ENCODE results near the gene CBX4. TPM values are rescaled to one million over a fixed set of nuclear protein-coding genes. Genes with fewer than 3 reads are reported as not detected.

Gene CBX4
- total RNA-seq, 2 experiments from 2014 or later: 98.9 to 110 TPM

- Histone ChIP-seq H3K4me2 (ENCODE audit: low read length) (no peak overlapping the region; the same call in 1 of the 2 replicates), H4K20me1 (ENCODE audit: insufficient read depth, low read length) (no peaks in the 10 kb centered on the region), H3K9me2 (ENCODE audit: insufficient read depth, low read length) (no peaks in the 10 kb centered on the region), H3K9me3 (ENCODE audit: low read length) (no peaks in the 10 kb centered on the region), H3K4me1 (ENCODE audit: insufficient read depth, low read length, poor library complexity, severe bottlenecking) (peaks cover 29% of the 10 kb centered on the region), H2AFZ (ENCODE audit: low read length) (no peak overlapping the region), H3K79me2 (ENCODE audit: insufficient read depth, low read depth, low read length) (peaks cover 9% of the 10 kb centered on the region; the same call in 1 of the 2 replicates), H3K4me3 (ENCODE audit: low read depth, low read length, poor library complexity, severe bottlenecking) (no peak overlapping the region), H3K27ac (ENCODE audit: low read depth, low read length, poor library complexity, severe bottlenecking) (no peak overlapping the region), H3K36me3 (ENCODE audit: insufficient read depth, low read length) (peaks cover 8% of the 10 kb centered on the region)
- ChIA-PET CTCF (ENCODE audit: unreplicated experiment) (no interaction called here), POLR2A (no interaction called here)
- DNase-seq (ENCODE audit: low spot score): no peak
- intact Hi-C loops (cut with micrococcal nuclease; ENCODE audit: unreplicated experiment): no loop called here
- no TSS peak for BruUV-seq (replicated peaks)
- TF ChIP-seq EZH2phosphoT487 (IDR thresholded peaks at IDR 0.05; ENCODE audit: borderline replicate concordance, low read depth, low read length) (no peak), CTCF (conservative IDR thresholded peaks at IDR 0.05; ENCODE audit: low read length) (no peak)
These were observed 45.3 kb downstream of the CBX4 start for GRCh38 chr17:79793924-79794304.

GRCh38 chr17:79792984-79793923, 46.0 kb downstream of the CBX4 start:
- peaks cover 23% of the 10 kb centered on the region for H3K4me1 ChIP-seq (ENCODE audit: insufficient read depth, low read length, poor library complexity, severe bottlenecking)
- H4K20me1 ChIP-seq (ENCODE audit: insufficient read depth, low read length): no peaks in the 10 kb centered on the region
- DNase-seq (ENCODE audit: low spot score): no peak
- POLR2A ChIA-PET: no interaction called here
- no peaks in the 10 kb centered on the region for H3K9me2 ChIP-seq (ENCODE audit: insufficient read depth, low read length)
- BruUV-seq (replicated peaks): no TSS peak
- TF ChIP-seq CTCF (conservative IDR thresholded peaks at IDR 0.05; ENCODE audit: low read length): no peak
- TF ChIP-seq EZH2phosphoT487 (IDR thresholded peaks at IDR 0.05; ENCODE audit: borderline replicate concordance, low read depth, low read length): no peak
- no peak overlapping the region for H3K4me2 ChIP-seq (ENCODE audit: low read length)
- H2AFZ ChIP-seq (ENCODE audit: low read length): no peak overlapping the region
- H3K4me3 ChIP-seq (ENCODE audit: low read depth, low read length, poor library complexity, severe bottlenecking): no peak overlapping the region
- no peak overlapping the region for H3K27ac ChIP-seq (ENCODE audit: low read depth, low read length, poor library complexity, severe bottlenecking)
- peaks cover 9% of the 10 kb centered on the region; the same call in 1 of the 2 replicates for H3K79me2 ChIP-seq (ENCODE audit: insufficient read depth, low read depth, low read length)
- peaks cover 8% of the 10 kb centered on the region for H3K36me3 ChIP-seq (ENCODE audit: insufficient read depth, low read length)
- intact Hi-C loops (cut with micrococcal nuclease; ENCODE audit: unreplicated experiment): no loop called here
- no peaks in the 10 kb centered on the region for H3K9me3 ChIP-seq (ENCODE audit: low read length)
- CTCF ChIA-PET (ENCODE audit: unreplicated experiment): no interaction called here

- Histone ChIP-seq H3K9me3 (ENCODE audit: low read length) (no peaks in the 10 kb centered on the region), H3K4me3 (ENCODE audit: low read depth, low read length, poor library complexity, severe bottlenecking) (no peak overlapping the region), H3K4me1 (ENCODE audit: insufficient read depth, low read length, poor library complexity, severe bottlenecking) (peaks cover 16% of the 10 kb centered on the region), H4K20me1 (ENCODE audit: insufficient read depth, low read length) (no peaks in the 10 kb centered on the region), H3K36me3 (ENCODE audit: insufficient read depth, low read length) (peaks cover 8% of the 10 kb centered on the region), H3K79me2 (ENCODE audit: insufficient read depth, low read depth, low read length) (peaks cover 9% of the 10 kb centered on the region; the same call in 1 of the 2 replicates), H3K4me2 (ENCODE audit: low read length) (no peak overlapping the region), H3K9me2 (ENCODE audit: insufficient read depth, low read length) (no peaks in the 10 kb centered on the region), H3K27ac (ENCODE audit: low read depth, low read length, poor library complexity, severe bottlenecking) (no peak overlapping the region), H2AFZ (ENCODE audit: low read length) (no peak overlapping the region)
- intact Hi-C loops (cut with micrococcal nuclease; ENCODE audit: unreplicated experiment): no loop called here
- no peak for DNase-seq (ENCODE audit: low spot score)
- ChIA-PET CTCF (ENCODE audit: unreplicated experiment) (no interaction called here), POLR2A (interaction anchor here (0.6 kb wide), 1 partner anchor 168 kb away, joined by 4 read pairs; no protein-coding TSS in a partner anchor)
- no peak for TF ChIP-seq CTCF (conservative IDR thresholded peaks at IDR 0.05; ENCODE audit: low read length)
- no TSS peak for BruUV-seq (replicated peaks)
These were observed 46.8 kb downstream of the CBX4 start for GRCh38 chr17:79792341-79792871.

Data from OCI-LY7 (cell line).